A673 (cell line): Measurements from ENCODE around the gene BOK. TPM values are rescaled to one million over a fixed set of nuclear protein-coding genes. Genes with fewer than 3 reads are reported as not detected.

ENCODE experiments used
- BruUV-seq: library from RNA; stranded (reverse); fragments of 400-500 nt; replicated peaks from 2 replicates; lab custom pipeline; 2021; lab: Mats Ljungman, UMichigan
- CTCF ChIA-PET: fragments of 300-600 bp; sonication (Branson Sonifier 250); formaldehyde crosslinking; loops from one replicate; lab custom pipeline; 2022; ENCODE audit warnings: antibody characterized with exemption; lab: Charles Lee
- POLR2A ChIA-PET: fragments of 300-600 bp; sonication (Branson Sonifier 250); formaldehyde crosslinking; loops from one replicate; lab custom pipeline; 2022; ENCODE audit warnings: antibody characterized with exemption; ENCODE audit not compliant: low non-redundant PET; lab: Charles Lee
- DNase-seq: peaks from one replicate; pipeline ENCODE4 v3.0.0-alpha.2; 2015; ENCODE audit warnings: low spot score
- H3K27ac ChIP-seq: fragments of 200-600 bp; sonication (generic); 2 replicates; pipeline ENCODE4 v1.5.1; 2016; ENCODE audit warnings: mixed run types, low read depth, mild to moderate bottlenecking, mixed read lengths, antibody characterized with exemption, low read length; ENCODE audit not compliant: poor library complexity, severe bottlenecking
- H3K27me3 ChIP-seq: fragments of 200-600 bp; sonication (generic); replicated peaks from 2 replicates; pipeline ENCODE4 v1.6.1; 2017; ENCODE audit warnings: mixed run types, low read depth, mild to moderate bottlenecking, mixed read lengths, antibody characterized with exemption, low read length; ENCODE audit not compliant: insufficient read depth, poor library complexity
- H3K36me3 ChIP-seq: fragments of 200-600 bp; sonication (generic); 2 replicates; pipeline ENCODE4 v1.6.1; 2016; ENCODE audit warnings: mixed run types, mild to moderate bottlenecking, mixed read lengths, antibody characterized with exemption, low read length; ENCODE audit not compliant: insufficient read depth, poor library complexity, severe bottlenecking
- H3K4me1 ChIP-seq: fragments of 200-600 bp; sonication (generic); 2 replicates; pipeline ENCODE4 v1.6.1; 2017; ENCODE audit warnings: mixed run types, mild to moderate bottlenecking, mixed read lengths, antibody characterized with exemption, low read length; ENCODE audit not compliant: insufficient read depth, poor library complexity, severe bottlenecking
- H3K4me3 ChIP-seq: fragments of 200-600 bp; sonication (generic); 2 replicates; pipeline ENCODE4 v1.5.1; 2016; ENCODE audit warnings: low read depth, mixed run types, mild to moderate bottlenecking, mixed read lengths, low read length; ENCODE audit not compliant: poor library complexity, severe bottlenecking
- H3K9me3 ChIP-seq: fragments of 200-600 bp; sonication (generic); 2 replicates; pipeline ENCODE4 v1.6.1; 2016; ENCODE audit warnings: mixed run types, low read depth, mild to moderate bottlenecking, mixed read lengths, antibody characterized with exemption, low read length; ENCODE audit not compliant: poor library complexity, severe bottlenecking
- CTCF ChIP-seq: fragments of 300-800, 200-600 bp; sonication (generic); conservative IDR thresholded peaks from 2 replicates; pipeline ENCODE4 v1.5.1; 2017; ENCODE audit warnings: low read depth, mild to moderate bottlenecking, antibody characterized with exemption, low read length, moderate library complexity, mixed read lengths
- EZH2 ChIP-seq: fragments of 200-600 bp; sonication (generic); IDR thresholded peaks from 2 replicates; pipeline ENCODE4 v1.6.1; 2017; ENCODE audit warnings: borderline replicate concordance, low read depth, mild to moderate bottlenecking, mixed read lengths, antibody characterized with exemption, low read length; ENCODE audit not compliant: poor library complexity, severe bottlenecking
- intact Hi-C: fragments of 100-400 bp; cut with micrococcal nuclease; formaldehyde crosslinking; loops from one replicate; pipeline ENCODE4 v1.10.0; 2022; ENCODE audit not compliant: unreplicated experiment
- total RNA-seq: library from RNA; stranded (reverse); gene quantifications from 2 replicates; pipeline ENCODE4 v1.2.3, GENCODE V29; 2021

BOK gene
- total RNA-seq, 1 experiment from 2014 or later = 2.7 TPM

- POLR2A ChIA-PET = no interaction called here
- Histone ChIP-seq H3K36me3 (no peaks in the 10 kb centered on the region), H3K9me3 (no peaks in the 10 kb centered on the region), H3K27me3 (no peaks in the 10 kb centered on the region), H3K27ac (no peak overlapping the region), H3K4me1 (peaks cover 3% of the 10 kb centered on the region), H3K4me3 (no peak overlapping the region)
- intact Hi-C loops = no loop called here
- no peak for DNase-seq
- TF ChIP-seq CTCF (no peak), EZH2 (no peak)
- no TSS peak for BruUV-seq
- CTCF ChIA-PET = no interaction called here
Observed at GRCh38 chr2:241574911-241575623, 16.5 kb downstream of the BOK start.

GRCh38 chr2:241575624-241576292 is 17.2 kb downstream of the BOK start:
- Histone ChIP-seq H3K9me3 (no peaks in the 10 kb centered on the region), H3K4me3 (no peak overlapping the region), H3K27ac (no peak overlapping the region), H3K4me1 (peaks cover 3% of the 10 kb centered on the region), H3K27me3 (no peaks in the 10 kb centered on the region), H3K36me3 (no peaks in the 10 kb centered on the region)
- DNase-seq = no peak
- ChIA-PET POLR2A (no interaction called here), CTCF (no interaction called here)
- BruUV-seq = no TSS peak
- intact Hi-C loops = no loop called here
- TF ChIP-seq EZH2 (no peak), CTCF (no peak)

- H3K4me1 ChIP-seq = peaks cover 3% of the 10 kb centered on the region
- DNase-seq = no peak
- TF ChIP-seq CTCF (no peak), EZH2 (no peak)
- no peaks in the 10 kb centered on the region for H3K36me3 ChIP-seq
- no peaks in the 10 kb centered on the region for H3K27me3 ChIP-seq
- intact Hi-C loops = no loop called here
- H3K27ac ChIP-seq = no peak overlapping the region
- H3K9me3 ChIP-seq = no peaks in the 10 kb centered on the region
- BruUV-seq = no TSS peak
- no peak overlapping the region for H3K4me3 ChIP-seq
- ChIA-PET POLR2A (no interaction called here), CTCF (no interaction called here)
Observed at GRCh38 chr2:241576293-241576654, 17.7 kb downstream of the BOK start.
